SU-DHL-6 (cell line): ENCODE data around the gene SETDB1.

Source experiments
- CTCF ChIP-seq: fragments of 200-600 bp; sonication (generic); IDR thresholded peaks from one replicate; pipeline ENCODE4 v1.5.1; 2017; ENCODE audit warnings: antibody characterized with exemption, mild to moderate bottlenecking, low read length, moderate library complexity; ENCODE audit not compliant: insufficient read depth, poor library complexity, severe bottlenecking
- EZH2phosphoT487 ChIP-seq: fragments of 200-600 bp; sonication (generic), shearing (Covaris generic); conservative IDR thresholded peaks from 2 replicates; pipeline ENCODE4 v1.6.1; 2018; ENCODE audit warnings: mild to moderate bottlenecking, antibody characterized with exemption, low read length, moderate library complexity, mixed read lengths

GRCh38 chr1:150976879-150977694, 50.9 kb downstream of the SETDB1 start:
- TF ChIP-seq EZH2phosphoT487: no peak
- no peak for TF ChIP-seq CTCF
